ENCODE results near the gene GSTP1.

GSTP1 gene

GRCh38 chr11:67564230-67564629, 19.4 kb upstream of the GSTP1 start:
- H3K9me3 ChIP-seq (ENCODE audit: insufficient read depth, low read depth, low read length) = no peaks in the 10 kb centered on the region
- H3K36me3 ChIP-seq (ENCODE audit: insufficient read depth, low read length) = no peaks in the 10 kb centered on the region
- 91% methylated on average over 4 of the region's 4 CpGs for WGBS
- H3K27me3 ChIP-seq (ENCODE audit: insufficient read depth, low read length) = no peaks in the 10 kb centered on the region
- H3K4me3 ChIP-seq (ENCODE audit: low read length) = no peak overlapping the region
- peaks cover 11% of the 10 kb centered on the region for H3K4me1 ChIP-seq (ENCODE audit: insufficient read depth, low read length)
- H3K9ac ChIP-seq (ENCODE audit: low read depth, low read length) = no peak overlapping the region
- no peak overlapping the region for H3K27ac ChIP-seq (ENCODE audit: low read depth, low read length)

- WGBS = 69% methylated on average over 6 of the region's 6 CpGs
- H3K27ac ChIP-seq (ENCODE audit: low read depth, low read length) = no peak overlapping the region
- 0 out of 2 replicates have a peak, but pooled peaks cover 3% of the 10 kb centered on the region for H3K27me3 ChIP-seq (ENCODE audit: insufficient read depth, low read length)
- H3K4me1 ChIP-seq (ENCODE audit: insufficient read depth, low read length) = no peaks in the 10 kb centered on the region
- H3K9me3 ChIP-seq (ENCODE audit: insufficient read depth, low read depth, low read length) = no peaks in the 10 kb centered on the region
- no peak overlapping the region for H3K9ac ChIP-seq (ENCODE audit: low read depth, low read length)
- no peak overlapping the region for H3K4me3 ChIP-seq (ENCODE audit: low read length)
- H3K36me3 ChIP-seq (ENCODE audit: insufficient read depth, low read length) = no peaks in the 10 kb centered on the region
Observed at GRCh38 chr11:67571443-67571842, 12.2 kb upstream of the GSTP1 start.

- H3K36me3 ChIP-seq (ENCODE audit: insufficient read depth, low read length) = no peaks in the 10 kb centered on the region
- 54% methylated on average over 2 of the region's 5 CpGs for WGBS
Observed at GRCh38 chr11:67572305-67572704, 11.3 kb upstream of the GSTP1 start.

GRCh38 chr11:67572747-67573419, 10.7 kb upstream of the GSTP1 start:
- Histone ChIP-seq H3K9ac (ENCODE audit: low read depth, low read length) (no peak overlapping the region), H3K4me1 (ENCODE audit: insufficient read depth, low read length) (no peaks in the 10 kb centered on the region), H3K4me3 (ENCODE audit: low read length) (no peak overlapping the region), H3K9me3 (ENCODE audit: insufficient read depth, low read depth, low read length) (no peaks in the 10 kb centered on the region), H3K27me3 (ENCODE audit: insufficient read depth, low read length) (0 out of 2 replicates have a peak, but pooled peaks cover 3% of the 10 kb centered on the region), H3K27ac (ENCODE audit: low read depth, low read length) (no peak overlapping the region), H3K36me3 (ENCODE audit: insufficient read depth, low read length) (no peaks in the 10 kb centered on the region)
- 62% methylated on average over 21 of the region's 21 CpGs for WGBS

More at GRCh38 chr11:67572305-67572704, 11.3 kb upstream of the GSTP1 start:
- Histone ChIP-seq H3K9me3 (ENCODE audit: insufficient read depth, low read depth, low read length) (no peaks in the 10 kb centered on the region), H3K4me3 (ENCODE audit: low read length) (no peak overlapping the region), H3K4me1 (ENCODE audit: insufficient read depth, low read length) (no peaks in the 10 kb centered on the region), H3K9ac (ENCODE audit: low read depth, low read length) (no peak overlapping the region), H3K27me3 (ENCODE audit: insufficient read depth, low read length) (0 out of 2 replicates have a peak, but pooled peaks cover 3% of the 10 kb centered on the region), H3K27ac (ENCODE audit: low read depth, low read length) (no peak overlapping the region)

DNA sequence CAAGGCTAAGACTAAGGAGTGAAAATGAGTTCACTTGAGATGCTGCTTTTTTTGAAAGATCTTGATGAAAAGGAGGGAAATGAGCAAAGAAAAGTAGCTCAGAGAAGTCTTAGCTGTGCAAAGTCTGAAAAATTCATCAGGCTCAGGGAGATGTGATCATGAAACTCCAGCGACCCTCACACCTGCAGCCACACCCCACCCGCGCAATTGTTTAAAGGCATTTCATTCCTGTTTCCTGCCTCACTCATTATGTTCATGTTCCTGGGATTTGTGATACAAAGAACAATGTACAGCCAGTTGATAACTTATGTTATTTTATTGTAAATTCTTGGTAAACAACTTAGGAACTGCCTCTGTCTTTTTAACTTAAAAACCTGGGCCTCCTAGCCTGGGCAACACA, 8.7 kb upstream of the GSTP1 start:
- Histone ChIP-seq H3K36me3 (ENCODE audit: insufficient read depth, low read length) (no peaks in the 10 kb centered on the region), H3K27me3 (ENCODE audit: insufficient read depth, low read length) (0 out of 2 replicates have a peak, but pooled peaks cover 3% of the 10 kb centered on the region)
- 84% methylated on average over 3 of the region's 3 CpGs for WGBS

DNA sequence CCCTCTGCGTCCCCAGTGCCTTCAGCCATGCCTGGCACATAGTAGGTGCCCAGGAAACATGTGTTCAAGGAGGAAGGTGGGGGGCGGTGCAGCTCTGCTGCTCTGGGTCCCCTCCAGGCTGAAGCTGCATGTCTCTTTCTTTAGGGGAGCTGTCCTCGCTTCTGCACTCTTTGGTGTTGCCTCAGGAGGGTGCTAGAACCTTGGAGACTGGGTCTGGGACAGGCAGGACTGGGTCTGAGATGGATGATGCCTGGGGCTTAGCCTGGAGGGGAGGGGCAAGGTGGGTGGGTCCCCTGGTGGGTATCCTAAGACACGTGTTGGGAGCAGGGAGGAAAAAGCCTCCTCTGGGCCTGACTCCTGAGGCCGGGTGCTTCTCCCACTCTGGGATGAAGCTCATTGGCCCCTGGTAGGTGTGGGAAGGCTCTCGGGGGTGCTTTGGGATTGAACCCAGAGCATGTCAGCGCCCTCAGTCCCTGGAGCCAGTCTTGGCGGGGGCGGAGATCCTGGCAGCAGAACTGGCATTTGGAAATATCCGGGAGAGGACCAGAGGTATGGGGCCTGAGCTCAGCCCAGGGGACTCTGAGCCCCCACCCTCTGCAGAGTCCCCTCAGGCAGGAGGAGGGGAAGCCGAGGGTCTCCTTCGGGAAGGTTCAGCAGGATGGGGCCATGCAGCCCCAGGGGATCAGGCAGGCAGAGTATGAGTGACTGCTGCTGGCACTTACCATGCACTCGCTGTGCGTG, 6.7 kb upstream of the GSTP1 start:
- peaks cover 11% of the 10 kb centered on the region for H3K4me1 ChIP-seq (ENCODE audit: insufficient read depth, low read length)
- peaks cover 6% of the 10 kb centered on the region; the same call in 1 of the 2 replicates for H3K27me3 ChIP-seq (ENCODE audit: insufficient read depth, low read length)
- WGBS = 86% methylated on average over 14 of the region's 14 CpGs
- H3K9me3 ChIP-seq (ENCODE audit: insufficient read depth, low read depth, low read length) = no peaks in the 10 kb centered on the region
- H3K27ac ChIP-seq (ENCODE audit: low read depth, low read length) = no peak overlapping the region
- no peak overlapping the region for H3K4me3 ChIP-seq (ENCODE audit: low read length)
- H3K36me3 ChIP-seq (ENCODE audit: insufficient read depth, low read length) = no peaks in the 10 kb centered on the region
- no peak overlapping the region for H3K9ac ChIP-seq (ENCODE audit: low read depth, low read length)

More for the DNA sequence above, 8.7 kb upstream of the GSTP1 start:
- no peaks in the 10 kb centered on the region for H3K4me1 ChIP-seq (ENCODE audit: insufficient read depth, low read length)
- H3K27ac ChIP-seq (ENCODE audit: low read depth, low read length) = no peak overlapping the region
- H3K9ac ChIP-seq (ENCODE audit: low read depth, low read length) = no peak overlapping the region
- H3K4me3 ChIP-seq (ENCODE audit: low read length) = no peak overlapping the region
- no peaks in the 10 kb centered on the region for H3K9me3 ChIP-seq (ENCODE audit: insufficient read depth, low read depth, low read length)

DNA sequence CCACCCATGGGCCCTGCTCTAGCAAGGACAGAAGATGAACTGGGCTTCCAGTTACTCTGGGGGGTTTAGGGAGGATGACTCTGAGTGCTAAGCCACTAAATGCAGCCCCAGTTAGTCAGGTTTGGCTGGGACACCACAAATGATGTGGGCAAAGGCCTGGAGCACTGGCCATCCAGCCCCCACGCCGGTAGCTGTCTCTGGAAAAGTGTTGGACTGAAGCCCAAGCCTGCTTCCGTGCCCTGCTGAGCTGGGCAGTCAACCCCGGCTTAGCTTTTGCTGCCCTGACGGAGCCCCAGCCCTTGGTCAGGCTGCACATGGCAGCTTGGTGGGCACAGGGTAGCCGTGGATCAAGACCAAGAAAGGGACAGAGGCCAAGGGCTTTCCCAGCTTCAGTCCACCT, 5.7 kb upstream of the GSTP1 start:
- no peak overlapping the region for H3K9ac ChIP-seq (ENCODE audit: low read depth, low read length)
- H3K27me3 ChIP-seq (ENCODE audit: insufficient read depth, low read length) = peaks cover 8% of the 10 kb centered on the region; the same call in 1 of the 2 replicates
- H3K4me3 ChIP-seq (ENCODE audit: low read length) = no peak overlapping the region
- peaks cover 21% of the 10 kb centered on the region for H3K4me1 ChIP-seq (ENCODE audit: insufficient read depth, low read length)
- WGBS = 92% methylated on average over 6 of the region's 6 CpGs
- no peaks in the 10 kb centered on the region for H3K36me3 ChIP-seq (ENCODE audit: insufficient read depth, low read length)
- H3K27ac ChIP-seq (ENCODE audit: low read depth, low read length) = no peak overlapping the region
- H3K9me3 ChIP-seq (ENCODE audit: insufficient read depth, low read depth, low read length) = no peaks in the 10 kb centered on the region

- 64% methylated on average over 11 of the region's 11 CpGs for WGBS
- H3K27me3 ChIP-seq (ENCODE audit: insufficient read depth, low read length) = peaks cover 5% of the 10 kb centered on the region; the same call in 1 of the 2 replicates
- H3K36me3 ChIP-seq (ENCODE audit: insufficient read depth, low read length) = peaks cover 21% of the 10 kb centered on the region
- H3K4me1 ChIP-seq (ENCODE audit: insufficient read depth, low read length) = peaks cover 28% of the 10 kb centered on the region
- no peak overlapping the region for H3K9ac ChIP-seq (ENCODE audit: low read depth, low read length)
- peak overlapping the region; percentile 51; the same call in 1 of the 2 replicates for H3K27ac ChIP-seq (ENCODE audit: low read depth, low read length)
- H3K9me3 ChIP-seq (ENCODE audit: insufficient read depth, low read depth, low read length) = peaks cover 2% of the 10 kb centered on the region; the same call in 1 of the 2 replicates
- H3K4me3 ChIP-seq (ENCODE audit: low read length) = no peak overlapping the region
Observed at GRCh38 chr11:67581469-67581868, 2.1 kb upstream of the GSTP1 start.

GRCh38 chr11:67582011-67582410, 1.6 kb upstream of the GSTP1 start:
- Histone ChIP-seq H3K4me1 (ENCODE audit: insufficient read depth, low read length) (peaks cover 28% of the 10 kb centered on the region), H3K36me3 (ENCODE audit: insufficient read depth, low read length) (peaks cover 27% of the 10 kb centered on the region), H3K9me3 (ENCODE audit: insufficient read depth, low read depth, low read length) (peaks cover 2% of the 10 kb centered on the region; the same call in 1 of the 2 replicates), H3K27me3 (ENCODE audit: insufficient read depth, low read length) (peaks cover 5% of the 10 kb centered on the region; the same call in 1 of the 2 replicates), H3K27ac (ENCODE audit: low read depth, low read length) (no peak overlapping the region), H3K4me3 (ENCODE audit: low read length) (no peak overlapping the region), H3K9ac (ENCODE audit: low read depth, low read length) (no peak overlapping the region)
- 100% methylated on average over 2 of the region's 4 CpGs for WGBS

DNA sequence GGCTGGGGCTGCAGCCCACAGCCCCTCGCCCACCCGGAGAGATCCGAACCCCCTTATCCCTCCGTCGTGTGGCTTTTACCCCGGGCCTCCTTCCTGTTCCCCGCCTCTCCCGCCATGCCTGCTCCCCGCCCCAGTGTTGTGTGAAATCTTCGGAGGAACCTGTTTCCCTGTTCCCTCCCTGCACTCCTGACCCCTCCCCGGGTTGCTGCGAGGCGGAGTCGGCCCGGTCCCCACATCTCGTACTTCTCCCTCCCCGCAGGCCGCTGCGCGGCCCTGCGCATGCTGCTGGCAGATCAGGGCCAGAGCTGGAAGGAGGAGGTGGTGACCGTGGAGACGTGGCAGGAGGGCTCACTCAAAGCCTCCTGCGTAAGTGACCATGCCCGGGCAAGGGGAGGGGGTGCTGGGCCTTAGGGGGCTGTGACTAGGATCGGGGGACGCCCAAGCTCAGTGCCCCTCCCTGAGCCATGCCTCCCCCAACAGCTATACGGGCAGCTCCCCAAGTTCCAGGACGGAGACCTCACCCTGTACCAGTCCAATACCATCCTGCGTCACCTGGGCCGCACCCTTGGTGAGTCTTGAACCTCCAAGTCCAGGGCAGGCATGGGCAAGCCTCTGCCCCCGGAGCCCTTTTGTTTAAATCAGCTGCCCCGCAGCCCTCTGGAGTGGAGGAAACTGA, 731 bp downstream of the GSTP1 start:
- H3K9ac ChIP-seq (ENCODE audit: low read depth, low read length) = peak overlapping the region; percentile 96
- WGBS = 10% methylated on average over 33 of the region's 33 CpGs
- peaks cover 5% of the 10 kb centered on the region; the same call in 1 of the 2 replicates for H3K27me3 ChIP-seq (ENCODE audit: insufficient read depth, low read length)
- peak overlapping the region; percentile 85 for H3K27ac ChIP-seq (ENCODE audit: low read depth, low read length)
- peak overlapping the region; percentile 95 for H3K4me3 ChIP-seq (ENCODE audit: low read length)
- peaks cover 45% of the 10 kb centered on the region for H3K36me3 ChIP-seq (ENCODE audit: insufficient read depth, low read length)
- peaks cover 28% of the 10 kb centered on the region for H3K4me1 ChIP-seq (ENCODE audit: insufficient read depth, low read length)
- H3K9me3 ChIP-seq (ENCODE audit: insufficient read depth, low read depth, low read length) = peaks cover 2% of the 10 kb centered on the region; the same call in 1 of the 2 replicates
